ENCODE results near the gene PRKCG. TPM values are rescaled to one million over a fixed set of nuclear protein-coding genes. Genes with fewer than 3 reads are reported as not detected.
A peak's percentile ranks its signal among the peaks of the same experiment; 100 is the strongest.

The PRKCG gene
- total RNA-seq, 1 experiment from 2014 or later, result 1.7 TPM

DNA sequence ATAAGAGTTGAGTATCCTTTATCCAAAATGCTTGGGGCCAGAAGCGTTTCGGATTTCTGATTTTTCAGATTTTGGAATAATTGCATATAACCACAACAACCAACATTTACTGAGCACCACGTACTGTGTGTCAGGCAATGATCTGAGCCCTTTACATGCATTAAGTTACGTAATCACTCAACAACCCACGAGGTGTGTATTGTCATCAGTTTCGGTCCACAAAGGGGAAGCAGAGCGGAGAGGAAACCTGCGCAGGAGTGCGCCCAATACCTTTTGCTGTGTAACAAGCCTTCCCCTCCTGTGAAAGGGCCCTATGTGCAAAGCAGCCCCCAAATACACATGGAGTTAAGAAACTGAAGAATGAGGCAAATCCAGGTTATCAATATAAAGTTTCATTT, 37.1 kb upstream of the PRKCG start:
- Mint-ChIP-seq H3K4me3 (ENCODE audit: unreplicated experiment) (no peak overlapping the region), H3K27me3 (ENCODE audit: insufficient read depth, unreplicated experiment) (no peaks in the 10 kb centered on the region), H3K4me1 (ENCODE audit: low read depth, unreplicated experiment) (peaks cover 6% of the 10 kb centered on the region), H3K9me3 (ENCODE audit: unreplicated experiment) (peaks cover 12% of the 10 kb centered on the region), H3K36me3 (ENCODE audit: insufficient read depth, unreplicated experiment) (no peaks in the 10 kb centered on the region), H3K27ac (ENCODE audit: unreplicated experiment) (no peak overlapping the region)
- intact Hi-C loops (cut with micrococcal nuclease; ENCODE audit: unreplicated experiment), result loop anchor here (5.0 kb wide), 1 partner anchor 648 kb away; no protein-coding TSS in a partner anchor
- ChIA-PET POLR2A (no interaction called here), CTCF (no interaction called here)
- Histone ChIP-seq H3K36me3 (ENCODE audit: control insufficient read depth, insufficient read depth, low read length) (no peaks in the 10 kb centered on the region), H3K4me1 (no peaks in the 10 kb centered on the region), H3K4me3 (ENCODE audit: low read depth, low read length) (no peak overlapping the region), H3K27me3 (replicated peaks; ENCODE audit: control insufficient read depth, insufficient read depth, low read length) (no peaks in the 10 kb centered on the region), H3K9me3 (no peaks in the 10 kb centered on the region)
- DNase-seq, result no peak
- BruUV-seq (replicated peaks), result no TSS peak
- TF ChIP-seq, protein P1, sequence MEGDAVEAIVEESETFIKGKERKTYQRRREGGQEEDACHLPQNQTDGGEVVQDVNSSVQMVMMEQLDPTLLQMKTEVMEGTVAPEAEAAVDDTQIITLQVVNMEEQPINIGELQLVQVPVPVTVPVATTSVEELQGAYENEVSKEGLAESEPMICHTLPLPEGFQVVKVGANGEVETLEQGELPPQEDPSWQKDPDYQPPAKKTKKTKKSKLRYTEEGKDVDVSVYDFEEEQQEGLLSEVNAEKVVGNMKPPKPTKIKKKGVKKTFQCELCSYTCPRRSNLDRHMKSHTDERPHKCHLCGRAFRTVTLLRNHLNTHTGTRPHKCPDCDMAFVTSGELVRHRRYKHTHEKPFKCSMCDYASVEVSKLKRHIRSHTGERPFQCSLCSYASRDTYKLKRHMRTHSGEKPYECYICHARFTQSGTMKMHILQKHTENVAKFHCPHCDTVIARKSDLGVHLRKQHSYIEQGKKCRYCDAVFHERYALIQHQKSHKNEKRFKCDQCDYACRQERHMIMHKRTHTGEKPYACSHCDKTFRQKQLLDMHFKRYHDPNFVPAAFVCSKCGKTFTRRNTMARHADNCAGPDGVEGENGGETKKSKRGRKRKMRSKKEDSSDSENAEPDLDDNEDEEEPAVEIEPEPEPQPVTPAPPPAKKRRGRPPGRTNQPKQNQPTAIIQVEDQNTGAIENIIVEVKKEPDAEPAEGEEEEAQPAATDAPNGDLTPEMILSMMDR (IDR thresholded peaks at IDR 0.05; ENCODE audit: insufficient read depth in 1 of 2, low read depth in 1 of 2, low read length in 1 of 2, severe bottlenecking in 1 of 2, unreplicated experiment in 1 of 2), result no peak

DNA sequence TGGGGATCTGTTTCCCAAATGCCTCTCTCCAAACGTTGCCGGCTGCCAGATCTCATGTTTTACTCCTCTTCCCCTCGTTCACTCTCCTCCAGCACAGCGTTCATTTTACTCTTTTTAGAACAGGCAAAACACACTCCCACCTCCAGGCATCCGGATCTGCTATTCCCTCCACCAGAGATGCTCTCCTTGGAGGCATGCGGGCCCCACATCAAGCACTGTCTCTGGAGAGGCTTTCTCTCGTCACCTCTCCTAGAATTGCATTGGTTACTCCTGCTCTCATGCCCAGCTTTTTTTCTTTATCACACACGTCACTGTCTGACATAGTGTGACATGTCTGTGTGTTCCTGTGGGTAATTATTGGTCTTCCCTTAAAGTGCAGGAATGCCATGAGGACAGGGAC, 34.4 kb upstream of the PRKCG start:
- H3K4me1 ChIP-seq, result no peaks in the 10 kb centered on the region
- CTCF ChIA-PET, result interaction anchor here (0.5 kb wide), 1 partner anchor 84 kb away, joined by 3 read pairs; no protein-coding TSS in a partner anchor
- peaks cover 6% of the 10 kb centered on the region for H3K4me1 Mint-ChIP-seq (ENCODE audit: low read depth, unreplicated experiment)
- no peaks in the 10 kb centered on the region for H3K9me3 ChIP-seq
- POLR2A ChIA-PET, result no interaction called here
- no peaks in the 10 kb centered on the region for H3K36me3 Mint-ChIP-seq (ENCODE audit: insufficient read depth, unreplicated experiment)
- no peaks in the 10 kb centered on the region for H3K27me3 ChIP-seq (replicated peaks; ENCODE audit: control insufficient read depth, insufficient read depth, low read length)
- H3K4me3 Mint-ChIP-seq (ENCODE audit: unreplicated experiment), result no peak overlapping the region
- H3K4me3 ChIP-seq (ENCODE audit: low read depth, low read length), result no peak overlapping the region
- TF ChIP-seq, protein P1 (IDR thresholded peaks at IDR 0.05; ENCODE audit: insufficient read depth in 1 of 2, low read depth in 1 of 2, low read length in 1 of 2, severe bottlenecking in 1 of 2, unreplicated experiment in 1 of 2), result no peak
- BruUV-seq (replicated peaks), result no TSS peak
- H3K27me3 Mint-ChIP-seq (ENCODE audit: insufficient read depth, unreplicated experiment), result no peaks in the 10 kb centered on the region
- intact Hi-C loops (cut with micrococcal nuclease; ENCODE audit: unreplicated experiment), result no loop called here
- peaks cover 14% of the 10 kb centered on the region for H3K9me3 Mint-ChIP-seq (ENCODE audit: unreplicated experiment)
- H3K36me3 ChIP-seq (ENCODE audit: control insufficient read depth, insufficient read depth, low read length), result no peaks in the 10 kb centered on the region
- no peak overlapping the region for H3K27ac Mint-ChIP-seq (ENCODE audit: unreplicated experiment)
- no peak for DNase-seq

DNA sequence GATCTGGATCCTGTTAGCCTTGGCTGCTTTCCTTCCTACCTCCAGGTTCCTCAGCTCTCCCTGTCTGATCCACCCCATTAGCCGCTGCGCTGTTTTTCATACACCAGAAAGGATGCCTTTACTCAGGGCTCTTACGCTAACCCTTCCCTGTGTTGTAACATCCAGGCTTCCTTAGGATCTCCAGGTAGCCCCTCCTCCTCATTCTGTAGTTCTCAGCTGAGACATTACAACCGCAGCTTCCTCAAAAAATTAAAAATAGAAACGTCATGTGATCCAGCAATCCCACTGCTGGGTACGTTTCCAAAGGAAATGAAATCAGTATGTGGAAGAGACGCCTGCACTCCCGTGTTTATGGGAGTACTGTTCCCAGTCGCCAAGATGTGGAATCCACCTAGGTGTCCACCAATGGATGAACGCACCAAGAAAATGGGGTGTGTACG, 32.7 kb upstream of the PRKCG start:
- DNase-seq, result no peak
- Mint-ChIP-seq H3K27me3 (ENCODE audit: insufficient read depth, unreplicated experiment) (no peaks in the 10 kb centered on the region), H3K4me1 (ENCODE audit: low read depth, unreplicated experiment) (peaks cover 12% of the 10 kb centered on the region), H3K4me3 (ENCODE audit: unreplicated experiment) (no peak overlapping the region), H3K36me3 (ENCODE audit: insufficient read depth, unreplicated experiment) (no peaks in the 10 kb centered on the region), H3K9me3 (ENCODE audit: unreplicated experiment) (peaks cover 14% of the 10 kb centered on the region), H3K27ac (ENCODE audit: unreplicated experiment) (peak overlapping the region; percentile 56)
- no peaks in the 10 kb centered on the region for H3K36me3 ChIP-seq (ENCODE audit: control insufficient read depth, insufficient read depth, low read length)
- H3K27me3 ChIP-seq (replicated peaks; ENCODE audit: control insufficient read depth, insufficient read depth, low read length), result no peaks in the 10 kb centered on the region
- H3K4me3 ChIP-seq (ENCODE audit: low read depth, low read length), result no peak overlapping the region
- intact Hi-C loops (cut with micrococcal nuclease; ENCODE audit: unreplicated experiment), result no loop called here
- H3K9me3 ChIP-seq, result no peaks in the 10 kb centered on the region
- CTCF ChIA-PET, result no interaction called here
- POLR2A ChIA-PET, result no interaction called here
- BruUV-seq (replicated peaks), result no TSS peak
- H3K4me1 ChIP-seq, result no peaks in the 10 kb centered on the region
- TF ChIP-seq, protein P1 (IDR thresholded peaks at IDR 0.05; ENCODE audit: insufficient read depth in 1 of 2, low read depth in 1 of 2, low read length in 1 of 2, severe bottlenecking in 1 of 2, unreplicated experiment in 1 of 2), result no peak

Data from Caco-2 (cell line).